HG02678 (cell line): ENCODE data around the gene COL8A2.
A peak's percentile ranks its signal among the peaks of the same experiment; 100 is the strongest.

ENCODE experiments used
- ATAC-seq: cut with Tn5 transposase; IDR thresholded peaks from one replicate; pipeline ENCODE4 v1.9.1; 2021; ENCODE audit warnings: mild to moderate bottlenecking, moderate library complexity; ENCODE audit not compliant: unreplicated experiment

The COL8A2 gene

GRCh38 chr1:36092798-36093185, 32.2 kb downstream of the COL8A2 start:
- no peak for ATAC-seq

GRCh38 chr1:36092166-36092797, 32.7 kb downstream of the COL8A2 start:
- ATAC-seq, result no peak

- no peak for ATAC-seq
Measured at GRCh38 chr1:36091698-36092097, 33.3 kb downstream of the COL8A2 start.

DNA sequence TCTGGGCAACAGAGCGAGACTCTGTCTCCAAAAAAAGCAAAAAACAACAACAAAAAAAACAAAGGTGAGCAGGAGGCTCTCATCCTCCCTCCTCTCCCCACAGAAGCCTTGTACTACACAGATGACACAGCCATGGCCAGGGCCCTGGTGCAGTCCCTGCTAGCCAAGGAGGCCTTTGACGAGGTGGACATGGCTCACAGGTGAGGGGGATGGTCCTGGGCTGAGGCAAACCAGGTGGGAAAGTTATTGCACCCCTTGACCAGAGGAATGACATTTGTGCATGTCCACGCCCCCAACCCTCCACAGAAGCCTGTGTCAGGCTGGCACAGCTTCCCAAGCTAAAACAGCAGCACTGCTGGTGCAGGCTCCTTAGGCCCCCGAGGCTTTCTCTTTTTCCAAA, 33.9 kb downstream of the COL8A2 start:
- no peak for ATAC-seq

DNA sequence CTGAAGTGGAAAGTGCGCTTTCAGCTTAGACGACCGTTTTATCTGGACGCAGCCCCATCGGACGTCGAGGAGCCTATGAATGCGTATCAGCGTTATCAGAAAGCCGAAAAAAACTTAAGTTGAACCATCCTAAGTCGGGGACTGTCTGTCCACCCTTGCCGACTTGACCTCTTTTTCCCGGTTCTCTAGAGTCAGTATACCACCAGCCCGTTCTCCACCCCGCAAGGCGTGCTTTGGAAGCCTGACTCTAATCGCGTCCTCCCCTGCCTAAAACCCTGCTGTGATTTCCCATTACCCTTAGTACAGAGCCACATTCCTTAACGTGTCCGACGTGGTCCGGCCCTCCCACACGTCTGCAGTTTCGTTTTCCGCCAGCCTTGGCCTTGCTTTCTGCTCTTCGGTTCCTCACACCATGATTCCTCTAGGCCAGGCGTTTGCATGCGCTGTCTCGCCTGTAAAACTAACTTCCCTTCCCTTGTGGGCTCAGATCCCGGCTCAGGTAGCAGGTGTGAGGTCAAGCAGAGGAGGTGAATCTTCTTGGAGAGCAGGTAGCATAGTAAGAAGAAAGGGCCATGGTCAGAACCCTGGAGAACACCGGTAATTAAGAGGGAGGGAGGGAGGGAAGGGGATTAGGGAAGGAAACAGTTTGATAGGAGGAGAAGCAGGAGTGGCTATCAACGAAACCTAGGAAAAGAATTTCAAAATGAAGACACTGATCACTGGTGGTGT, 35.5 kb downstream of the COL8A2 start:
- ATAC-seq, result peak; percentile 8

DNA sequence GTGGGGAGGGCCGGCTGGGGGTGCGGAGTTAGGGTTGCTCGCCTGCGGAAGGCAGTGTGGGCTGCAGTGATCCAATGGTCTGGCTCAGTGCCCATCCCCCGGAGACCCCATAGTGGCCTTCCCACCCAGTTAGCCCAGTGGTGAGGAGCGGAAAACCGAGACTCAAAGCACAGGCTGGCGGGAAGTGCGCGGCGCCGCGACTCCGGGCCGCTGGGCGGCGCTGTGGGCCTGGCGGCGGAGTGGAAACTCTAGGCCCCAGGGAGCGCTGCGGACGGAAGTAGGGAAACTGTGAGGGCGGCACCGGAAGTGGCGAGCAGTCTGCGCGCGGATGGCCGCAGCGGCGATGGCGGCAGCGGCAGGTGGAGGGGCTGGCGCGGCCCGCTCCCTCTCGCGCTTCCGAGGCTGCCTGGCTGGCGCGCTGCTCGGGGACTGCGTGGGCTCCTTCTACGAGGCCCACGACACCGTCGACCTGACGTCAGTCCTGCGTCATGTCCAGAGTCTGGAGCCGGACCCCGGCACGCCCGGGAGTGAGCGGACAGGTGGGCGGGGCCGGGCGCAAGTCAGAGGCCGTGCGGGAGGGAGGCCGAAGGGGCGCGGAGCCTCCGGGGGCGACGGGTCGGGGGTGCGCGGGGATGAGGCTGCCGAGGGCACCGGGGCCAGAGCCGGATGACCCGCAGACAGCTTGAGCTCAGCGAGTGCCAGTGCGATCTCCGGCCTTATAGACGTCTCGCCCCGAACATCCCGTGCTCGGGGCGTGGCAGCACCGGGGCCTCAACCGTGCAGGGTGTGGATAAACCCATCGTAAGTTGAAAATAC, 36.2 kb downstream of the COL8A2 start, which contains the start of gene ADPRS:
ADPRS (plus strand) TSS at position 316 of the 816 bp plus-strand sequence; CDS start at position 329, 13 bp downstream.
- ATAC-seq, result peak; percentile 81

GRCh38 chr1:36088265-36088576, 36.8 kb downstream of the COL8A2 start:
- ATAC-seq, result no peak

DNA sequence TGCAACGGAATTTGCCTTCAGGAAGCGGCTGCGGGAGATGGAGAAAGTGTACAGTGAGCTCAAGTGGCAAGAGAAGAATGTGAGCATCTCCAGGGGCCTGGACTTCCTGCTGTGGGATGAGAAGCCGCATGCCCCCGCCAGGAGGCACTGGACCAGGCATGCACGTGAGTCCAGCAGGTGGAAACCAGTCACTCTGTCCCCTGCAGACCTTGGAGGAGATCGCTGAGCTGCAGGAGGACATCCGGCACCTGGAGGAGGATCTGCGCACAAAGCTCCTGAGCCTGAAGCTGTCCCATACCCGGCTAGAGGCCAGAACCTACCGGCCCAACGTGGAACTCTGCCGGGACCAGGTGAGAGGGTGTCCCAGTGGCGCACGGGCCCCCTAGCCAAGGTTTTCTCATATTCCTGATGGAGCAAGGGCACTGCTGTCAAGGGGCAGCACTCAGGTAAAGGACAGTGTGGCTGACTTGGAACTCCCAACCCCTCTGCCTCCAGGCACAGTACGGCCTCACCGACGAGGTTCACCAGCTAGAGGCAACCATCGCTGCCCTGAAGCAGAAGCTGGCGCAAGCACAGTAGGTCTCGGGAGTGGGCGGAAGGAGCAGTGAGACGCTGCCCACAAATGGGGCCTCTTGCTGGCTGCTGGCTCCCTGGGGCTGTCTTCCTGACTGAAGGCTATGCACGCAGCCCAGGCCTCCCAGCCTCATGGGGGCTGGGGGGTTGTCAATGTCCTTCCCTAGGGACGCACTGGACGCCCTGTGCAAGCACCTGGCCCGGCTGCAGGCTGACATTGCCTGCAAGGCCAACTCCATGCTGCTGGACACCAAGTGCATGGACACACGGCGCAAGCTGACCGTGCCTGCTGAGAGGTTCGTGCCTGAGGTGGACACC, 37.5 kb downstream of the COL8A2 start:
- ATAC-seq, result no peak

DNA sequence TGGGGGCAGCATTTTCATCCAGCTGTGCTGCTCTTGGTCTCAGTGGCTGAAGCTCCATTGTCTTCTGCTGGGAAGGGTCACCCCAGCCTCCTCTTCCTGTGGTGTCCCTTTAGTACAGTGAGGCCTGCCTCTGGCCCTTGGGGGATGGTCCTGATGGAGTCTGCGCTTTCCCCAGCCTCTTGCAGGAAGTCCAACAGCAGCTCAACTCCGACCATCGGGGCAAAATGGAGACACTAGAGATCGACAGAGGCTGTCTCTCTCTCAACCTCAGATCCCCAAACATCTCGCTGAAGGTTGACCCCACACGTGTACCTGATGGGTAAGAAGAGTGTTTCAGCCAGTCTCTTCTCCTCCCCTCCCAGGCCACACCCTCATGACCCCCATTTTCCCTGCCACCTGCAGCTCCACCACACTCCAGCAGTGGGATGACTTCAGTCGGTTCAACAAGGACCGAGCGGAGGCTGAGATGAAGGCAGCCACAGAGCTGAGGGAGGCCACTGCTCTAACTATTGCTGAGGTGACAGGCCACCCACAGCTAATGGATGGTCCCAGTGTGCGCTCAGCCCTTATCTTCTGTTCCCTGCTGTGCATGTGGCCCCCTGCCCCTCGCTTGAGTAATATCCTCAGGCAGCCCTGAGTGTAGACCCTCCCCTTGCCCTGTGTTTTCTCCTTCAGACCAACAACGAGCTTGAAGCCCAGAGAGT, 38.3 kb downstream of the COL8A2 start:
- ATAC-seq, result no peak

DNA sequence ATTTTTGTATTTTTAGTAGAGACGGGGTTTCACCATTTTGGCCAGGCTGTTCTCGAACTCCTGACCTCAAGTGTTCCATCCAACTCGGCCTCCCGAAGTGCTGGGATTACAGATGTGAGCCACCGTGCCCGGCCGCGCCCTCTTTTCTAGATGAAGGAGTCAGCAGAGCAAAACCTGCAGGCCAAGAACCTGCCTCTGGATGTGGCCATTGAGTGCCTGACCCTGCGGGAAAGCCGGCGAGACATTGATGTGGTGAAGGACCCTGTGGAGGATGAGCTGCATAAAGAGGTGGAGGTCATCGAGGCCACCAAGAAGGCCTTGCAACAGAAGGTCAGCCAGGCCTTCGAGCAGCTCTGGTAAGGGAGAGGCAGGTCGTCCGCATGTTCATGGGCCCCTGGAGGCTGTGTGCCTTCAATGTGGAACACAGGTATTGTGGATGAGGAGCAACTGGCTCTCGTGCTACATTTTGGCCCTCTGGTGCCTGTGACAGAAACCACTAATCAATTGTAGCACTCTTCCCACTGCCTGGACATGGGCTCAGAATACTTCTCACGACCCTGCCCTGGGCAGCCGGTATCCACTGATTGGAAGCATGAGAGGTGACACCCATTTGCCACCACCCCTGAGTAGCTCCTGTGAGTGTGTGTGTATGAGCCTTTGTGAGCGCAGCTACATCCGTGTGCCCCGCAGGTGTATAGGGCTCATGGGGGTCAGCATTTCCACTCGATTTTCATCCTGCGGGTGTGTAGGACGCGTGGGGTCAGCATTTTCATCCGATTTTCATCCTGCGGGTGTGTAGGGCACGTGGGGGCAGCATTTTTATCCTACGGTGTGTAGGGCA, 39.1 kb downstream of the COL8A2 start:
- ATAC-seq, result no peak

GRCh38 chr1:36085126-36085525, 39.9 kb downstream of the COL8A2 start:
- ATAC-seq, result no peak

GRCh38 chr1:36084497-36085115, 40.4 kb downstream of the COL8A2 start:
- ATAC-seq, result no peak

GRCh38 chr1:36083635-36084496, 41.2 kb downstream of the COL8A2 start, which contains the start of gene TEKT2:
TEKT2 (plus strand) TSS chr1:36084094; CDS start chr1:36084922, 828 bp downstream.
- ATAC-seq, result no peak

DNA sequence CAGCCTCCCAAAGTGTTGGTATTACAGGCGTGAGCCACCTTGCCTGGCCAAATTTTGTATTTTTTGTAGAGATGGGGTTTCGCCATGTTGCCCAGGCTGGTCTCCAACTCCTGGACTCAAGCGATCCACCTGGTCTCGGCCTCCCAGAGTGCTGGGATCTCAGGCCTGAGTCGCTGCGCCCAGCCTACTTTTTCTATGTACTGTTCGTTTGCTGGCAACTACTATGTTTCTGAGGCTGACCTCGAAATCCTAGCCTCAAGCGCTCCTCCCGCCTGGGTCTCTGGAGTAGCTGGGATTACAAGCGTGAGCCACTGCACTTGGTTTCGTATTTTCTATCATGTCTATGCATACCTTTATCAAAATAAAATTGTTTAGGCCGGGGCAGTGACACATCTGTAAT, 41.8 kb downstream of the COL8A2 start:
- ATAC-seq, result no peak

- ATAC-seq, result no peak
Measured at GRCh38 chr1:36081926-36082485, 43.0 kb downstream of the COL8A2 start.

DNA sequence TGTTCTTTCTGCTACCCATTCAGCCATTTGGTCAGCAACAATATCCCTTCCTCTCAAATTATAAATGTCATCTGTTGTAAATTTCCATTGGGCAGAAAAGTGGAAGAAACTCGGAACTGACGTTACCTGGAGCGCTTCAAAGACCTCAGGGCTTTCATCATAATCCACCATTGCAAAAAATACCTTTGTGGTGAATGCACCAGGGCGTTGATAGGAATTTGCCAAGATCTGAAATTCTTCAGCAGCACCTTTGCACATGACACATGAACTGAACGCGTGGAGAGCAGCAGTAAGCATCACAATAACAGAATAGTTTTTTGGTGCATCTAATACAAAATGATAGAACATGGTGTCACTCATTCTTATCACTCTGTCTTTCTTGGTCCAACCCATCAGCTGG, 44.2 kb downstream of the COL8A2 start:
- ATAC-seq, result no peak

DNA sequence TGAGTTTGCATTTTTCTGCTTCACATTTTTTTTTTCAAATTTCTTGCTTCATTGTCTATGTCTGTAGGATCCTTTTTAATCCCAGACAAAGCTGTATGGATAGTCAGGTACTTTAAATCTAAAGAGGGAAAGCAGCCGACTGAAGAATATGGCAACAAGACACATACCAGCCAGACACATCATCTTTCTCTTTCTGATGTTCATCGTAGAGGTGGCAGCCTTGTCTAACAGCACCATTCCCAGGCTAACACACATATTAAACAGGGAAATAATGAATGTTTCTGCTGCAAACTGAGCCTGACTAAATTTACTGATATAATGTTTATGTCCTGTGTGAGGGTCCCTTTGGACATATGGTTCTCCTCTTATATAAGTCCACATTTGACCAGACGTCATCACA, 44.8 kb downstream of the COL8A2 start:
- no peak for ATAC-seq
